Natural killer cell (primary cell): ENCODE data around the gene ATP8B4. TPM values are rescaled to one million over a fixed set of nuclear protein-coding genes. Genes with fewer than 3 reads are reported as not detected.
"Not testable (repeated sequence)": the region's sequence is repeated elsewhere in the genome, so short reads cannot be mapped to it uniquely, and the experiment has no call there.

Experiments
- ATAC-seq, 3 donors: fragments of 150-1000 bp in 2 of 3; fragments of 200-7000 bp in 1 of 3; cut with Tn5 transposase; 1 replicate in 1 of 3; 2 replicates in 2 of 3; pipeline ENCODE4 v1.10.0; 2021; ENCODE audit warnings: mild to moderate bottlenecking in 2 of 3, moderate library complexity in 2 of 3
- DNase-seq, 2 donors: peaks; one replicate each; pipeline versions ENCODE4 v3.0.0 to v3.0.0-alpha.2; 2013 to 2021; ENCODE audit warnings: mixed read lengths in 1 of 2
- H3K27ac ChIP-seq: one replicate; pipeline ENCODE4 v1.5.1; 2013; ENCODE audit warnings: mild to moderate bottlenecking, low read length
- H3K27me3 ChIP-seq: one replicate; pipeline ENCODE4 v1.6.1; 2013; ENCODE audit warnings: low read length; ENCODE audit not compliant: control insufficient read depth, insufficient read depth
- H3K36me3 ChIP-seq: one replicate; pipeline ENCODE4 v1.6.1; 2013; ENCODE audit warnings: low read length; ENCODE audit not compliant: control insufficient read depth, insufficient read depth
- H3K4me1 ChIP-seq: one replicate; pipeline ENCODE4 v1.6.1; 2013; ENCODE audit warnings: low read length; ENCODE audit not compliant: control insufficient read depth, insufficient read depth
- H3K4me3 ChIP-seq: one replicate; pipeline ENCODE4 v1.5.1; 2013; ENCODE audit warnings: low read length
- H3K9me3 ChIP-seq: one replicate; pipeline ENCODE4 v1.6.1; 2013; ENCODE audit warnings: low read length; ENCODE audit not compliant: control insufficient read depth, insufficient read depth
- H3K27ac Mint-ChIP-seq, 2 donors: one replicate each; pipeline ENCODE4 v1.8.0; 2022; ENCODE audit warnings: mild to moderate bottlenecking in 2 of 2, mixed read lengths in 2 of 2, moderate library complexity in 1 of 2
- H3K27me3 Mint-ChIP-seq, 2 donors: one replicate each; pipeline ENCODE4 v1.8.0; 2022; ENCODE audit warnings: low read depth in 2 of 2, mixed read lengths in 2 of 2
- H3K36me3 Mint-ChIP-seq: one replicate; pipeline ENCODE4 v1.8.0; 2022; ENCODE audit warnings: mixed read lengths
- H3K4me1 Mint-ChIP-seq, 2 donors: one replicate each; pipeline ENCODE4 v1.8.0; 2022; ENCODE audit warnings: mixed read lengths in 2 of 2
- H3K4me3 Mint-ChIP-seq: one replicate; pipeline ENCODE4 v1.8.0; 2022; ENCODE audit warnings: mild to moderate bottlenecking, moderate library complexity, mixed read lengths
- H3K9me3 Mint-ChIP-seq, 2 donors: one replicate each; pipeline ENCODE4 v1.8.0; 2022; ENCODE audit warnings: mixed read lengths in 2 of 2
- CTCF ChIP-seq: fragments of 200-600 bp; IDR thresholded peaks from one replicate; pipeline ENCODE4 v1.8.0; 2022; ENCODE audit warnings: antibody characterized with exemption
- WGBS: methylation state at CpG from one replicate; pipeline ENCODE4 v1.1.7; 2013; ENCODE audit warnings: missing lambda C conversion rate; ENCODE audit not compliant: insufficient coverage; 5-methylcytosine and 5-hydroxymethylcytosine counted together
- intact Hi-C: fragments of 100-400 bp; cut with micrococcal nuclease; formaldehyde crosslinking; loops from one replicate; pipeline ENCODE4 v1.14.2; 2022
- total RNA-seq, 4 donors: library from RNA; stranded (reverse); fragments of 120-200 nt in 1 of 4; gene quantifications; one replicate each; pipeline versions ENCODE4 v1.2.3 to v1.2.4, GENCODE V29; 2013 to 2022

ATP8B4 gene
- total RNA-seq, 3 donors from 2014 or later (not counting 1 experiment from before 2014, with no cell fraction given) = 55.6 to 89.5 (median 75.1) TPM

GRCh38 chr15:49964551-49964950 lies 154.5 kb downstream of the ATP8B4 start:
- no CpG with 5 or more reads among the region's 1 CpG for WGBS
- TF ChIP-seq CTCF = no peak
- peak overlapping the region; percentile 35 to 65 for H3K27ac Mint-ChIP-seq
- H3K36me3 ChIP-seq = peaks cover 3% of the 10 kb centered on the region
- no peak overlapping the region for H3K4me3 Mint-ChIP-seq
- H3K27me3 Mint-ChIP-seq = no peaks in the 10 kb centered on the region
- peaks cover 29 to 41% of the 10 kb centered on the region in 2 donors for H3K4me1 Mint-ChIP-seq
- no peak overlapping the region for H3K4me3 ChIP-seq
- H3K9me3 ChIP-seq = peaks cover 4% of the 10 kb centered on the region
- no peaks in the 10 kb centered on the region for H3K27me3 ChIP-seq
- H3K9me3 Mint-ChIP-seq = peaks cover 2 to 6% of the 10 kb centered on the region in 2 donors
- ATAC-seq (no peak), DNase-seq (no peak)
- intact Hi-C loops = no loop called here
- H3K4me1 ChIP-seq = no peaks in the 10 kb centered on the region
- no peak overlapping the region for H3K27ac ChIP-seq
- peaks cover 31% of the 10 kb centered on the region for H3K36me3 Mint-ChIP-seq

GRCh38 chr15:49964061-49964460 lies 155.0 kb downstream of the ATP8B4 start:
- TF ChIP-seq CTCF = no peak
- ATAC-seq = no peak
- Mint-ChIP-seq H3K4me3 (no peak overlapping the region), H3K36me3 (peaks cover 29% of the 10 kb centered on the region), H3K27me3 (no peaks in the 10 kb centered on the region), H3K27ac (peak overlapping the region; percentile 35 to 65), H3K4me1 (peaks cover 27 to 41% of the 10 kb centered on the region in 2 donors), H3K9me3 (peaks cover 2 to 5% of the 10 kb centered on the region in 2 donors)
- intact Hi-C loops = no loop called here
- Histone ChIP-seq H3K27ac (no peak overlapping the region), H3K9me3 (peaks cover 4% of the 10 kb centered on the region), H3K4me3 (no peak overlapping the region), H3K36me3 (peaks cover 5% of the 10 kb centered on the region), H3K27me3 (no peaks in the 10 kb centered on the region), H3K4me1 (no peaks in the 10 kb centered on the region)
- no peak for DNase-seq

GRCh38 chr15:49963033-49963772 lies 155.8 kb downstream of the ATP8B4 start:
- H3K27me3 Mint-ChIP-seq, H3K9me3 Mint-ChIP-seq, intact Hi-C loops, H3K4me1 ChIP-seq, H3K36me3 ChIP-seq, H3K9me3 ChIP-seq, H3K27me3 ChIP-seq, H3K4me3 ChIP-seq, ATAC-seq, DNase-seq, H3K4me3 Mint-ChIP-seq, H3K27ac ChIP-seq: not testable (repeated sequence)
- peaks cover 18 to 37% of the 10 kb centered on the region in 2 donors for H3K4me1 Mint-ChIP-seq
- peaks cover 21% of the 10 kb centered on the region for H3K36me3 Mint-ChIP-seq
- WGBS = 96% methylated on average over 4 of the region's 9 CpGs
- peak overlapping the region in 1 of 2 donors; percentile 35 for H3K27ac Mint-ChIP-seq

GRCh38 chr15:49962044-49962602 lies 156.9 kb downstream of the ATP8B4 start:
- Histone ChIP-seq H3K36me3 (peaks cover 5% of the 10 kb centered on the region), H3K9me3 (peaks cover 4% of the 10 kb centered on the region), H3K27ac (no peak overlapping the region), H3K4me1 (no peaks in the 10 kb centered on the region), H3K4me3 (no peak overlapping the region), H3K27me3 (no peaks in the 10 kb centered on the region)
- no peak overlapping the region for H3K27ac Mint-ChIP-seq
- WGBS = 100% methylated on average over 1 of the region's 3 CpGs
- H3K27me3 Mint-ChIP-seq = no peaks in the 10 kb centered on the region
- H3K9me3 Mint-ChIP-seq = no peaks in the 10 kb centered on the region
- intact Hi-C loops = no loop called here
- H3K4me3 Mint-ChIP-seq = no peak overlapping the region
- DNase-seq (no peak), ATAC-seq (no peak)
- TF ChIP-seq CTCF = no peak
- H3K36me3 Mint-ChIP-seq = peaks cover 10% of the 10 kb centered on the region
- H3K4me1 Mint-ChIP-seq = peaks cover 8 to 26% of the 10 kb centered on the region in 2 donors
